ENCODE results near the gene OR2T27. TPM values are rescaled to one million over a fixed set of nuclear protein-coding genes. Genes with fewer than 3 reads are reported as not detected.

OR2T27 gene
- total RNA-seq, 1 experiment from 2014 or later = not detected

- intact Hi-C loops (cut with micrococcal nuclease; ENCODE audit: unreplicated experiment) = loop anchor here (10.0 kb wide), 1 partner anchor 369 kb away; no protein-coding TSS in a partner anchor
- H3K4me1 ChIP-seq (ENCODE audit: insufficient read depth, low read length, poor library complexity, severe bottlenecking) = no peaks in the 10 kb centered on the region
- CTCF ChIA-PET = no interaction called here
- no peak overlapping the region for H3K27ac ChIP-seq (ENCODE audit: low read depth, low read length, poor library complexity, severe bottlenecking)
- BruUV-seq (replicated peaks) = no TSS peak
- H3K4me3 ChIP-seq (ENCODE audit: low read depth, low read length, poor library complexity, severe bottlenecking) = no peak overlapping the region
- POLR2A ChIA-PET (ENCODE audit: low non-redundant PET) = no interaction called here
- H3K36me3 ChIP-seq (ENCODE audit: insufficient read depth, low read length, poor library complexity, severe bottlenecking) = no peaks in the 10 kb centered on the region
- no peaks in the 10 kb centered on the region for H3K27me3 ChIP-seq (replicated peaks; ENCODE audit: insufficient read depth, low read depth, low read length, poor library complexity)
- TF ChIP-seq, protein P1, sequence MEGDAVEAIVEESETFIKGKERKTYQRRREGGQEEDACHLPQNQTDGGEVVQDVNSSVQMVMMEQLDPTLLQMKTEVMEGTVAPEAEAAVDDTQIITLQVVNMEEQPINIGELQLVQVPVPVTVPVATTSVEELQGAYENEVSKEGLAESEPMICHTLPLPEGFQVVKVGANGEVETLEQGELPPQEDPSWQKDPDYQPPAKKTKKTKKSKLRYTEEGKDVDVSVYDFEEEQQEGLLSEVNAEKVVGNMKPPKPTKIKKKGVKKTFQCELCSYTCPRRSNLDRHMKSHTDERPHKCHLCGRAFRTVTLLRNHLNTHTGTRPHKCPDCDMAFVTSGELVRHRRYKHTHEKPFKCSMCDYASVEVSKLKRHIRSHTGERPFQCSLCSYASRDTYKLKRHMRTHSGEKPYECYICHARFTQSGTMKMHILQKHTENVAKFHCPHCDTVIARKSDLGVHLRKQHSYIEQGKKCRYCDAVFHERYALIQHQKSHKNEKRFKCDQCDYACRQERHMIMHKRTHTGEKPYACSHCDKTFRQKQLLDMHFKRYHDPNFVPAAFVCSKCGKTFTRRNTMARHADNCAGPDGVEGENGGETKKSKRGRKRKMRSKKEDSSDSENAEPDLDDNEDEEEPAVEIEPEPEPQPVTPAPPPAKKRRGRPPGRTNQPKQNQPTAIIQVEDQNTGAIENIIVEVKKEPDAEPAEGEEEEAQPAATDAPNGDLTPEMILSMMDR (conservative IDR thresholded peaks at IDR 0.05; ENCODE audit: low read depth, low read length) = no peak
- no peak for TF ChIP-seq EZH2 (IDR thresholded peaks at IDR 0.05; ENCODE audit: borderline replicate concordance, low read depth, low read length, poor library complexity, severe bottlenecking)
- no peak for DNase-seq (ENCODE audit: low spot score)
- H3K9me3 ChIP-seq (ENCODE audit: low read depth, low read length, poor library complexity, severe bottlenecking) = no peaks in the 10 kb centered on the region
Observed at GRCh38 chr1:248613742-248614141, 41.6 kb downstream of the OR2T27 start.

DNA sequence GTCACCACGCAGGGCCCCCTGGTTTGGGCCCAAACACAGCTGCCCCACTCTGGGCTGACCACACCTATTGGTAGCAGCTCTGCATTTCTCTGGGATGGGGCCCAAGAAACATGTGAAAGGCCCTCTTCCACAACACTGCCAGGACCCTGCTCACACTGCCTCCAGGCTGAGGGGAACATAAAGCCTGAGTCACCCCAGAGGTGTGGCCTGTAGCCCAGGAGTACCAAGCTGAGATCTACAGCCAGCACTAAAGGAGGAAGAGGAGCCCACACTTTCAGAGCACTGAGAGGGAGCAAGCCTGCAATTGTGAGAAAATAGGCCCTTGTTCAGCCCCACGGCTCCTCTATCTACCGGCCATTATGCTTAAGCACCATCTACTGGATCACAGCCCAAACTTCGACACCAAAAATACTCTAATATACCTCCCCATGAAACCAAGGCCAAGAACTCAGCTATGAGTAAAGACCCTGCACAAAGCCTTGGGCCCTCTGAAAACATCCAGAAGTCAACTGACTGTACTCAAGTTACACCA is 43.4 kb downstream of the OR2T27 start:
- CTCF ChIA-PET = interaction anchor here (1.0 to 1.2 kb wide), 2 partner anchors 207 to 368 kb away, joined by 3 read pairs; no protein-coding TSS in a partner anchor
- intact Hi-C loops (cut with micrococcal nuclease; ENCODE audit: unreplicated experiment) = loop anchor here (1.0 to 10.0 kb wide), 2 partner anchors 208 to 367 kb away; no protein-coding TSS in a partner anchor

DNA sequence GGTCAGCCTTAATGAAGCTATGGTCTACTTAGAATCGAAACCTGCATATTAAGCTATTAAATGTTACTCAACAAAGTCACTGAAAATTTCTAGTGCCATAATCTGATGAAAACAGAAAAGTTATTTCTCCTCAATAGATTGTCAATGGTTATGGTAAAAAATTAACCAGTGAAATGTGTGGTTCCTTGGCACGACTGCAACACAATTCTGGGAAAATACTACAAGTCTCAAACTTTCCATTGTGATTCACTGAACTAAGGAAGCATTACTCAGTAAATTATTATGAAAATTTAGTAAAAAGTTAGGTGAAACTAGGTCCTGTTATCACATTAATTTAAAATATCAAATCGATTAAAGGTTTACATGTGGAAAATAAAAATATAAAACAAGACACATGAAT is 45.0 kb downstream of the OR2T27 start:
- CTCF ChIA-PET = interaction anchor here (0.6 kb wide), 1 partner anchor 297 kb away, joined by 7 read pairs; no protein-coding TSS in a partner anchor

More for the DNA sequence above, 43.4 kb downstream of the OR2T27 start:
- no peaks in the 10 kb centered on the region for H3K27me3 ChIP-seq (replicated peaks; ENCODE audit: insufficient read depth, low read depth, low read length, poor library complexity)
- DNase-seq (ENCODE audit: low spot score) = peak; percentile 50
- H3K9me3 ChIP-seq (ENCODE audit: low read depth, low read length, poor library complexity, severe bottlenecking) = no peaks in the 10 kb centered on the region
- no TSS peak for BruUV-seq (replicated peaks)
- H3K4me1 ChIP-seq (ENCODE audit: insufficient read depth, low read length, poor library complexity, severe bottlenecking) = no peaks in the 10 kb centered on the region
- TF ChIP-seq, protein P1 (conservative IDR thresholded peaks at IDR 0.05; ENCODE audit: low read depth, low read length) = peak; percentile 46
- TF ChIP-seq EZH2 (IDR thresholded peaks at IDR 0.05; ENCODE audit: borderline replicate concordance, low read depth, low read length, poor library complexity, severe bottlenecking) = no peak
- no peak overlapping the region for H3K4me3 ChIP-seq (ENCODE audit: low read depth, low read length, poor library complexity, severe bottlenecking)
- POLR2A ChIA-PET (ENCODE audit: low non-redundant PET) = no interaction called here
- H3K27ac ChIP-seq (ENCODE audit: low read depth, low read length, poor library complexity, severe bottlenecking) = no peak overlapping the region
- H3K36me3 ChIP-seq (ENCODE audit: insufficient read depth, low read length, poor library complexity, severe bottlenecking) = no peaks in the 10 kb centered on the region

More for the DNA sequence above, 45.0 kb downstream of the OR2T27 start:
- no peak for TF ChIP-seq EZH2 (IDR thresholded peaks at IDR 0.05; ENCODE audit: borderline replicate concordance, low read depth, low read length, poor library complexity, severe bottlenecking)
- TF ChIP-seq, protein P1 (conservative IDR thresholded peaks at IDR 0.05; ENCODE audit: low read depth, low read length) = no peak
- intact Hi-C loops (cut with micrococcal nuclease; ENCODE audit: unreplicated experiment) = loop anchor here (10.0 kb wide), 1 partner anchor 366 kb away; no protein-coding TSS in a partner anchor
- BruUV-seq (replicated peaks) = no TSS peak
- H3K4me3 ChIP-seq (ENCODE audit: low read depth, low read length, poor library complexity, severe bottlenecking) = no peak overlapping the region
- no peaks in the 10 kb centered on the region for H3K9me3 ChIP-seq (ENCODE audit: low read depth, low read length, poor library complexity, severe bottlenecking)
- POLR2A ChIA-PET (ENCODE audit: low non-redundant PET) = no interaction called here
- no peaks in the 10 kb centered on the region for H3K27me3 ChIP-seq (replicated peaks; ENCODE audit: insufficient read depth, low read depth, low read length, poor library complexity)
- no peak overlapping the region for H3K27ac ChIP-seq (ENCODE audit: low read depth, low read length, poor library complexity, severe bottlenecking)
- no peaks in the 10 kb centered on the region for H3K4me1 ChIP-seq (ENCODE audit: insufficient read depth, low read length, poor library complexity, severe bottlenecking)
- no peaks in the 10 kb centered on the region for H3K36me3 ChIP-seq (ENCODE audit: insufficient read depth, low read length, poor library complexity, severe bottlenecking)
- DNase-seq (ENCODE audit: low spot score) = no peak

Other genes with a start within 250 kb of the OR2T27 start
- not detected in 2 replicates for gene OR2T2, start 209.9 kb downstream of the OR2T27 start, total RNA-seq (2021)
- gene OR2T3, start 182.2 kb downstream of the OR2T27 start, total RNA-seq (2021) = not detected in 2 replicates
- not detected in 2 replicates for gene OR2T5, start 166.9 kb downstream of the OR2T27 start, total RNA-seq (2021)
- not detected in 2 replicates for gene OR2G6, start 147.5 kb downstream of the OR2T27 start, total RNA-seq (2021)
- gene OR2T29, start 92.8 kb downstream of the OR2T27 start, total RNA-seq (2021) = not detected in 2 replicates
- not detected in 2 replicates for gene OR2T34, start 80.8 kb downstream of the OR2T27 start, total RNA-seq (2021)
- not detected in 2 replicates for gene OR2T10, start 57.8 kb downstream of the OR2T27 start, total RNA-seq (2021)
- not detected in 2 replicates for gene OR2T11, start 20.4 kb downstream of the OR2T27 start, total RNA-seq (2021)
- not detected in 2 replicates for gene OR2T35, start 10.2 kb downstream of the OR2T27 start, total RNA-seq (2021)
- not detected in 2 replicates for gene OR14I1, start 47.2 kb upstream of the OR2T27 start, total RNA-seq (2021)
- gene LYPD8, start 100.2 kb upstream of the OR2T27 start, total RNA-seq (2021) = not detected in 2 replicates
- 26.7 and 28.6 TPM in 2 replicates for gene SH3BP5L, start 170.4 kb upstream of the OR2T27 start, total RNA-seq (2021)
- gene ZNF672, start 182.7 kb upstream of the OR2T27 start, total RNA-seq (2021) = 21.6 and 24.0 TPM in 2 replicates
- 58.6 and 64.5 TPM in 2 replicates for gene ZNF692, start 203.6 kb upstream of the OR2T27 start, total RNA-seq (2021)